ENCODE results near the gene WEE1. TPM values are rescaled to one million over a fixed set of nuclear protein-coding genes. Genes with fewer than 3 reads are reported as not detected.

The WEE1 gene
- total RNA-seq, 2 experiments from 2014 or later: 60.5 to 64.2 TPM

Other genes starting within 250 kb of the WEE1 start
- 100 to 1,000 TPM in 1 of 2 experiments, 10 to 100 TPM in 1; 95.9 to 107 TPM for gene IPO7, start 189.0 kb upstream of the WEE1 start, total RNA-seq
- 10 to 100 TPM; 32.1 to 33.2 TPM for gene ZNF143, start 112.7 kb upstream of the WEE1 start, total RNA-seq
- 10 to 100 TPM in 1 of 2 experiments, 1 to 10 TPM in 1; 9.0 to 10.3 TPM for gene SWAP70, start 90.4 kb downstream of the WEE1 start, total RNA-seq